H9 (cell line): ENCODE measurements around the gene CCNY. TPM values are rescaled to one million over a fixed set of nuclear protein-coding genes. Genes with fewer than 3 reads are reported as not detected.

Experiments
- DNase-seq: peaks from one replicate; pipeline ENCODE4 v3.0.0-alpha.2; 2017
- H2AFZ ChIP-seq: one replicate; pipeline ENCODE4 v1.6.1; 2013; ENCODE audit warnings: mild to moderate bottlenecking, low read length, control low read depth, moderate library complexity
- H2AK5ac ChIP-seq: 2 replicates; pipeline ENCODE4 v1.6.1; 2013; ENCODE audit warnings: low read length, control low read depth, mixed read lengths; ENCODE audit not compliant: insufficient read length
- H2BK120ac ChIP-seq: one replicate; pipeline ENCODE4 v1.6.1; 2013; ENCODE audit warnings: low read depth, mild to moderate bottlenecking, low read length, control low read depth, inconsistent platforms; ENCODE audit not compliant: poor library complexity, severe bottlenecking
- H2BK12ac ChIP-seq: 2 replicates; pipeline ENCODE4 v1.6.1; 2013; ENCODE audit warnings: low read length, control low read depth, mixed read lengths, low read depth; ENCODE audit not compliant: insufficient read length
- H2BK15ac ChIP-seq: 2 replicates; pipeline ENCODE4 v1.6.1; 2013; ENCODE audit warnings: low read depth, low read length, control low read depth
- H2BK20ac ChIP-seq: one replicate; pipeline ENCODE4 v1.6.1; 2013; ENCODE audit warnings: low read depth, mild to moderate bottlenecking, low read length, control low read depth, inconsistent platforms; ENCODE audit not compliant: poor library complexity, severe bottlenecking
- H2BK5ac ChIP-seq: 2 replicates; pipeline ENCODE4 v1.6.1; 2013; ENCODE audit warnings: low read length, control low read depth, mixed read lengths; ENCODE audit not compliant: insufficient read length
- H3K14ac ChIP-seq: 2 replicates; pipeline ENCODE4 v1.6.1; 2013; ENCODE audit warnings: low read length, control low read depth; ENCODE audit not compliant: insufficient read depth
- H3K18ac ChIP-seq: 2 replicates; pipeline ENCODE4 v1.6.1; 2013; ENCODE audit warnings: low read depth, mild to moderate bottlenecking, mixed read lengths, low read length, control low read depth; ENCODE audit not compliant: insufficient read length
- H3K23ac ChIP-seq: 2 replicates; pipeline ENCODE4 v1.6.1; 2013; ENCODE audit warnings: low read length, control low read depth, mixed read lengths, low read depth; ENCODE audit not compliant: insufficient read length
- H3K23me2 ChIP-seq: 2 replicates; pipeline ENCODE4 v1.6.1; 2013; ENCODE audit warnings: low read depth, mild to moderate bottlenecking, mixed read lengths, low read length, control low read depth; ENCODE audit not compliant: insufficient read length, poor library complexity, severe bottlenecking
- H3K27ac ChIP-seq: 2 replicates; pipeline ENCODE4 v1.5.1; 2013; ENCODE audit warnings: low read length, control low read depth, mixed read lengths, low read depth; ENCODE audit not compliant: insufficient read length
- H3K27me3 ChIP-seq: 2 replicates; pipeline ENCODE4 v1.6.1; 2013; ENCODE audit warnings: low read length, control low read depth, inconsistent platforms; ENCODE audit not compliant: insufficient read depth
- H3K4ac ChIP-seq: 2 replicates; pipeline ENCODE4 v1.6.1; 2013; ENCODE audit warnings: low read depth, mild to moderate bottlenecking, control low read depth, inconsistent platforms, low read length, moderate library complexity
- H3K4me1 ChIP-seq: 2 replicates; pipeline ENCODE4 v1.6.1; 2013; ENCODE audit warnings: low read length, control low read depth, inconsistent platforms; ENCODE audit not compliant: insufficient read depth
- H3K4me2 ChIP-seq: 2 replicates; pipeline ENCODE4 v1.6.1; 2013; ENCODE audit warnings: low read length, control low read depth, mixed read lengths; ENCODE audit not compliant: insufficient read length, insufficient read depth
- H3K56ac ChIP-seq: 2 replicates; pipeline ENCODE4 v1.6.1; 2013; ENCODE audit warnings: low read depth, mild to moderate bottlenecking, mixed read lengths, low read length, control low read depth; ENCODE audit not compliant: insufficient read length
- H3K79me1 ChIP-seq: 2 replicates; pipeline ENCODE4 v1.6.1; 2013; ENCODE audit warnings: low read depth, mild to moderate bottlenecking, moderate library complexity, low read length, control low read depth, inconsistent platforms; ENCODE audit not compliant: insufficient read depth, poor library complexity, severe bottlenecking
- H3K79me2 ChIP-seq: 2 replicates; pipeline ENCODE4 v1.6.1; 2013; ENCODE audit warnings: low read length, control low read depth, inconsistent platforms; ENCODE audit not compliant: insufficient read depth
- H3K9ac ChIP-seq: 2 replicates; pipeline ENCODE4 v1.6.1; 2013; ENCODE audit warnings: low read length, control low read depth, mixed read lengths; ENCODE audit not compliant: insufficient read length; ENCODE audit errors: extremely low read depth
- H3K9me3 ChIP-seq: one replicate; pipeline ENCODE4 v1.6.1; 2013; ENCODE audit warnings: low read depth, low read length, inconsistent platforms; ENCODE audit not compliant: control insufficient read depth
- H3T11ph ChIP-seq: one replicate; pipeline ENCODE4 v1.6.1; 2013; ENCODE audit warnings: mild to moderate bottlenecking, low read length, control low read depth, inconsistent platforms
- H4K20me1 ChIP-seq: one replicate; pipeline ENCODE4 v1.6.1; 2013; ENCODE audit not compliant: control insufficient read depth, insufficient read length, insufficient read depth
- H4K5ac ChIP-seq: 2 replicates; pipeline ENCODE4 v1.6.1; 2013; ENCODE audit warnings: low read depth, mild to moderate bottlenecking, mixed read lengths, low read length, control low read depth; ENCODE audit not compliant: insufficient read length
- H4K8ac ChIP-seq: replicated peaks from 2 replicates; pipeline ENCODE4 v1.6.1; 2013; ENCODE audit warnings: low read length, control low read depth, mixed read lengths, low read depth; ENCODE audit not compliant: insufficient read length
- H4K91ac ChIP-seq: 2 replicates; pipeline ENCODE4 v1.6.1; 2013; ENCODE audit warnings: low read depth, mild to moderate bottlenecking, moderate library complexity, mixed read lengths, low read length, control low read depth; ENCODE audit not compliant: insufficient read length
- H3K27ac Mint-ChIP-seq, 3 experiments: 2 replicates in 2 of 3; 3 replicates in 1 of 3; pipeline ENCODE4 v1.8.0; 2020 to 2021; ENCODE audit warnings: mixed read lengths in 3 of 3, mild to moderate bottlenecking in 1 of 3, moderate library complexity in 1 of 3
- H3K27me3 Mint-ChIP-seq: 2 replicates; pipeline ENCODE4 v1.8.0; 2021; ENCODE audit warnings: low read depth, mild to moderate bottlenecking, moderate library complexity, mixed read lengths
- H3K36me3 Mint-ChIP-seq, 3 experiments: 2 replicates in 2 of 3; 3 replicates in 1 of 3; pipeline ENCODE4 v1.8.0; 2020 to 2021; ENCODE audit warnings: low read depth in 3 of 3, mixed read lengths in 3 of 3; ENCODE audit not compliant: insufficient read depth in 1 of 3
- H3K4me1 Mint-ChIP-seq, 2 experiments: 2 replicates each; pipeline ENCODE4 v1.8.0; 2020; ENCODE audit warnings: mixed read lengths in 2 of 2
- H3K4me3 Mint-ChIP-seq, 2 experiments: 2 replicates in 1 of 2; 3 replicates in 1 of 2; pipeline ENCODE4 v1.8.0; 2020 to 2021; ENCODE audit warnings: mild to moderate bottlenecking in 2 of 2, mixed read lengths in 2 of 2, moderate library complexity in 1 of 2
- H3K9me3 Mint-ChIP-seq, 2 experiments: 2 replicates in 1 of 2; 3 replicates in 1 of 2; pipeline ENCODE4 v1.8.0; 2020; ENCODE audit warnings: mild to moderate bottlenecking in 2 of 2, mixed read lengths in 2 of 2, moderate library complexity in 1 of 2
- CTCF ChIP-seq: fragments of 200-600 bp; sonication (generic); conservative IDR thresholded peaks from 3 replicates; pipeline ENCODE4 v1.8.0; 2021; ENCODE audit warnings: antibody characterized with exemption, mild to moderate bottlenecking
- WGBS: extraction: QIAGEN DNeasy Blood & Tissue Kit; methylation state at CpG from one replicate; pipeline ENCODE4 v1.1.7; 2013; ENCODE audit warnings: missing lambda C conversion rate, low lambda C conversion rate, mixed read lengths; ENCODE audit not compliant: insufficient read length; ENCODE audit errors: extremely low coverage; 5-methylcytosine and 5-hydroxymethylcytosine counted together
- total RNA-seq: library from RNA; stranded (reverse); gene quantifications from 2 replicates; pipeline ENCODE4 v1.2.1, GENCODE V29; 2021

Gene CCNY
- total RNA-seq, 1 experiment from 2014 or later: 62.1 TPM

GRCh38 chr10:35322636-35323035 lies 13.7 kb upstream of the CCNY start:
- H2BK120ac ChIP-seq: no peak overlapping the region
- H4K20me1 ChIP-seq: no peaks in the 10 kb centered on the region
- H3K36me3 Mint-ChIP-seq: peaks cover 0 to 11% (median 5%) of the 10 kb centered on the region in 3 experiments; a peak in 6 of 7 replicates
- H3K4ac ChIP-seq: no peak overlapping the region
- H3K14ac ChIP-seq: no peak overlapping the region
- no peak overlapping the region for H2BK20ac ChIP-seq
- H3T11ph ChIP-seq: no peak overlapping the region
- H2BK12ac ChIP-seq: no peak overlapping the region
- no peak overlapping the region for H4K5ac ChIP-seq
- no peaks in the 10 kb centered on the region; a peak in 2 of 5 replicates for H3K9me3 Mint-ChIP-seq
- H3K23me2 ChIP-seq: no peaks in the 10 kb centered on the region
- WGBS: no CpG with 5 or more reads among the region's 5 CpGs
- no peak for TF ChIP-seq CTCF
- H3K79me1 ChIP-seq: no peaks in the 10 kb centered on the region
- no peak overlapping the region for H3K27ac Mint-ChIP-seq
- no peak overlapping the region for H2AFZ ChIP-seq
- no peaks in the 10 kb centered on the region for H3K27me3 Mint-ChIP-seq
- no peak overlapping the region for H3K4me3 Mint-ChIP-seq
- H3K4me1 Mint-ChIP-seq: peaks cover 3 to 9% of the 10 kb centered on the region in 2 experiments; a peak in 1 of 4 replicates
- no peak overlapping the region for H3K4me2 ChIP-seq
- no peak overlapping the region for H3K18ac ChIP-seq
- H2AK5ac ChIP-seq: no peak overlapping the region
- no peaks in the 10 kb centered on the region for H3K4me1 ChIP-seq
- H3K27me3 ChIP-seq: no peaks in the 10 kb centered on the region
- no peak overlapping the region for H4K8ac ChIP-seq
- no peak for DNase-seq
- H3K23ac ChIP-seq: no peak overlapping the region
- H2BK15ac ChIP-seq: no peak overlapping the region
- H3K79me2 ChIP-seq: no peaks in the 10 kb centered on the region
- no peak overlapping the region for H3K27ac ChIP-seq
- no peak overlapping the region for H3K56ac ChIP-seq
- H3K9me3 ChIP-seq: no peaks in the 10 kb centered on the region
- H4K91ac ChIP-seq: no peak overlapping the region
- no peak overlapping the region for H3K9ac ChIP-seq
- no peak overlapping the region for H2BK5ac ChIP-seq
